Osteocyte (in vitro differentiated cells): Measurements from ENCODE around the gene ADCY4. TPM values are rescaled to one million over a fixed set of nuclear protein-coding genes. Genes with fewer than 3 reads are reported as not detected.

Experiments used
- DNase-seq: peaks from one replicate; pipeline ENCODE4 v3.0.0; 2021; ENCODE audit warnings: mixed read lengths; ENCODE audit not compliant: unreplicated experiment; ENCODE audit errors: extremely low spot score
- H3K27ac Mint-ChIP-seq: one replicate; pipeline ENCODE4 v1.8.0; 2021; ENCODE audit warnings: mild to moderate bottlenecking, mixed read lengths; ENCODE audit not compliant: unreplicated experiment
- H3K27me3 Mint-ChIP-seq: one replicate; pipeline ENCODE4 v1.8.0; 2021; ENCODE audit warnings: mixed read lengths; ENCODE audit not compliant: unreplicated experiment
- H3K36me3 Mint-ChIP-seq: one replicate; pipeline ENCODE4 v1.8.0; 2021; ENCODE audit warnings: mixed read lengths; ENCODE audit not compliant: unreplicated experiment
- H3K4me1 Mint-ChIP-seq: one replicate; pipeline ENCODE4 v1.8.0; 2021; ENCODE audit warnings: mixed read lengths; ENCODE audit not compliant: unreplicated experiment
- H3K4me3 Mint-ChIP-seq: one replicate; pipeline ENCODE4 v1.8.0; 2021; ENCODE audit warnings: mild to moderate bottlenecking, moderate library complexity, mixed read lengths; ENCODE audit not compliant: unreplicated experiment
- H3K9me3 Mint-ChIP-seq: one replicate; pipeline ENCODE4 v1.8.0; 2021; ENCODE audit warnings: mixed read lengths; ENCODE audit not compliant: unreplicated experiment
- total RNA-seq: library from RNA; stranded (reverse); gene quantifications from 2 replicates; pipeline ENCODE4 v1.2.1, GENCODE V29; 2021
- TF ChIP-seq, protein P1 (sequence below): fragments of 200-600 bp; sonication (generic); IDR thresholded peaks from 2 replicates; pipeline ENCODE4 v1.5.0; 2021; ENCODE audit warnings: antibody characterized with exemption, mild to moderate bottlenecking, moderate library complexity

ADCY4 gene
- total RNA-seq, 1 donor from 2014 or later = 25.3 TPM

DNA sequence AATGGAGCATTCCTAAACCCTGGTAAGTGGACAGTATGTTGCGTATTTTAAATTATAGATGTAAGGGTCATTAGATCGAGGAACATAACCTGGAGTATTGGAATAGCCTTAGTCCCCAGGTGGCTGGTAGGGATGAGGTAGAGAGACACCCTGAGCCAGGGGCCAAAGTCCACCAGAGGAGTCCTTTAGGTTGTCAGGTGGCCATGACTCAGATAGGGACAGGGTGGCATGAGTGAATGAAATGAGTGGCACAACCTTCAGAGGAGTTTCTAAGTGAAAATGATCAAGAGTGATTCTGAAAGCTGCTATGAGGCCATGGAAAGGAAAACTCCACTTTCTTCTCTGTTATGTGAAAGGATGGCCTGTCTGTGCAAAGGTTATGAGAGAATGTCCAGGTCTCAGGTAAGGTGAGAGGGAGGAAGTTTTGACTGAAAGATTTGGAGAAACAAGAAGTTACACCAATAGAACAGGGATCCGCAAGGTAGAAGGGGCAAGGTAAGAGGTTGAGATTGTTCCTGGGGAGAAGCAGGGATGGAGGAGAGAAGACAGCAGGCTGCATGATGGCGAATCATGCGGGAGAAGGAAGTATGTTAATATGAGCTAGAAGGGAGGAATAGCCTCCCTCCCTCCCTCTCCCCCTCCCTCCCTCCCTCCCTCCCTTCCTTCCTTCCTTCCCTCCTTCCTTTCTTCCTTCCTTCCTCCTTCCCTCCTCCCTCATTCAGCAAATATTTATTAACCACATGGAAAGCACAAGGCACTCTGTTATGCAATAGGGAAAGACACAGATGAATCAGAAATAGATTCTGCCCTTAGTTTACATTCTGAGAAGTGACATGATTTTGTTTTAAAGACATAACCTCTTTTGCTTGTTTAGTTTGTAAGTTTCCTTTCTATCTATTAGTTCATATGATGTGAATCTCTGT, 18.9 kb upstream of the ADCY4 start:
- no peak overlapping the region for H3K4me3 Mint-ChIP-seq
- peak overlapping the region; percentile 14 for H3K27ac Mint-ChIP-seq
- TF ChIP-seq, protein P1, sequence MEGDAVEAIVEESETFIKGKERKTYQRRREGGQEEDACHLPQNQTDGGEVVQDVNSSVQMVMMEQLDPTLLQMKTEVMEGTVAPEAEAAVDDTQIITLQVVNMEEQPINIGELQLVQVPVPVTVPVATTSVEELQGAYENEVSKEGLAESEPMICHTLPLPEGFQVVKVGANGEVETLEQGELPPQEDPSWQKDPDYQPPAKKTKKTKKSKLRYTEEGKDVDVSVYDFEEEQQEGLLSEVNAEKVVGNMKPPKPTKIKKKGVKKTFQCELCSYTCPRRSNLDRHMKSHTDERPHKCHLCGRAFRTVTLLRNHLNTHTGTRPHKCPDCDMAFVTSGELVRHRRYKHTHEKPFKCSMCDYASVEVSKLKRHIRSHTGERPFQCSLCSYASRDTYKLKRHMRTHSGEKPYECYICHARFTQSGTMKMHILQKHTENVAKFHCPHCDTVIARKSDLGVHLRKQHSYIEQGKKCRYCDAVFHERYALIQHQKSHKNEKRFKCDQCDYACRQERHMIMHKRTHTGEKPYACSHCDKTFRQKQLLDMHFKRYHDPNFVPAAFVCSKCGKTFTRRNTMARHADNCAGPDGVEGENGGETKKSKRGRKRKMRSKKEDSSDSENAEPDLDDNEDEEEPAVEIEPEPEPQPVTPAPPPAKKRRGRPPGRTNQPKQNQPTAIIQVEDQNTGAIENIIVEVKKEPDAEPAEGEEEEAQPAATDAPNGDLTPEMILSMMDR = no peak
- H3K4me1 Mint-ChIP-seq = peaks cover 15% of the 10 kb centered on the region
- no peaks in the 10 kb centered on the region for H3K9me3 Mint-ChIP-seq
- DNase-seq = no peak
- no peaks in the 10 kb centered on the region for H3K36me3 Mint-ChIP-seq
- peaks cover 50% of the 10 kb centered on the region for H3K27me3 Mint-ChIP-seq

GRCh38 chr14:24351517-24351916, 16.6 kb upstream of the ADCY4 start:
- no peaks in the 10 kb centered on the region for H3K9me3 Mint-ChIP-seq
- DNase-seq = no peak
- H3K27ac Mint-ChIP-seq = no peak overlapping the region
- peaks cover 15% of the 10 kb centered on the region for H3K4me1 Mint-ChIP-seq
- TF ChIP-seq, protein P1 = no peak
- H3K27me3 Mint-ChIP-seq = peaks cover 66% of the 10 kb centered on the region
- no peak overlapping the region for H3K4me3 Mint-ChIP-seq
- no peaks in the 10 kb centered on the region for H3K36me3 Mint-ChIP-seq

- TF ChIP-seq, protein P1 = no peak
- Mint-ChIP-seq H3K27me3 (peaks cover 77% of the 10 kb centered on the region), H3K27ac (no peak overlapping the region), H3K4me3 (no peak overlapping the region), H3K4me1 (peaks cover 15% of the 10 kb centered on the region), H3K9me3 (no peaks in the 10 kb centered on the region), H3K36me3 (no peaks in the 10 kb centered on the region)
- no peak for DNase-seq
Measured at GRCh38 chr14:24349742-24350141, 14.9 kb upstream of the ADCY4 start.

DNA sequence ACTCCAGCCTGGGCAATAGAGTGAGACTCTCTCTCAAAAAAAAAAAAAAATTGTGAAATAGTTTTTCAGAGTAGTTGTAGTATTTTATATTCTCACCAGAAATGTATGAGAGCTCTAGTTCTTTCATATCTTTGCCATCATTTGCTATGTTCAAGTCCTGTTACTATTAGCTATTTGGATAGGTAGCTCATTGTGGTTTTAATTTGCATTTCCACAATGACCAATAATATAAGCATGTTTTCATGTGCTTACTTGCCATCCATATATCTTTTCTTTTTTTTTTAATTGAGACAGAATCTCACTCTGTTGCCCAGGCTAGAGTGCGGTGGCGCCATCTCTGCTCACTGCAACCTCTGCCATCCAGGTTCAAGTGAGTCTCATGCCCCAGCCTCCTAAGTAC, 13.3 kb upstream of the ADCY4 start:
- TF ChIP-seq, protein P1 = no peak
- no peak overlapping the region for H3K27ac Mint-ChIP-seq
- no peaks in the 10 kb centered on the region for H3K36me3 Mint-ChIP-seq
- peaks cover 75% of the 10 kb centered on the region for H3K27me3 Mint-ChIP-seq
- no peaks in the 10 kb centered on the region for H3K9me3 Mint-ChIP-seq
- peaks cover 9% of the 10 kb centered on the region for H3K4me1 Mint-ChIP-seq
- no peak for DNase-seq
- H3K4me3 Mint-ChIP-seq = no peak overlapping the region

DNA sequence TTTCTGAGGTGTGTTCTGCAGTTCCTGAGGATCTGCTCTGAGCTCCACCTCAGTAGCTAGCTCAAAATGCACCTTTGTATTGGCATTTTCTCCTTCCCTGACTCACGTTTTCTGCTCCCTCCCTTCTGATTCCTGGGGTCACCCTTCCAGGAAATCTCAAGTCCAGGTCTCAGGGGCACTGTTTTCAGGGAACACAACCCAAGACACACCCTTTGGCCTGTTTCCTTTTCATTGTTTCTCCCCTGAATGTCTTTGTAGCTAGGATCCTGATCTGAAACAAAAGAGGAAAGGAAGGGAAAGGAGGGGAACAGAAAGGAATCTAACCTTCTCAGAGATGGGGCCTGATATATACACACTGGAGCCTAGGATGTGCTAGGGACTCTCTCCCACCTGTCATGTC, 12.3 kb upstream of the ADCY4 start:
- Mint-ChIP-seq H3K36me3 (no peaks in the 10 kb centered on the region), H3K27me3 (peaks cover 72% of the 10 kb centered on the region), H3K9me3 (no peaks in the 10 kb centered on the region), H3K4me1 (peaks cover 9% of the 10 kb centered on the region), H3K27ac (no peak overlapping the region), H3K4me3 (no peak overlapping the region)
- DNase-seq = no peak
- TF ChIP-seq, protein P1 = no peak
